K562 (cell line): ENCODE measurements around the gene SUGT1. TPM values are rescaled to one million over a fixed set of nuclear protein-coding genes. Genes with fewer than 3 reads are reported as not detected.
"Not testable (repeated sequence)": the region's sequence is repeated elsewhere in the genome, so short reads cannot be mapped to it uniquely, and the experiment has no call there.

ENCODE experiments used
- ATAC-seq: fragments of 200-7000 bp; cut with Tn5 transposase; 3 replicates; pipeline ENCODE4 v1.9.1; 2020; ENCODE audit warnings: moderate library complexity
- BruUV-seq: library from RNA; stranded (reverse); fragments of 400-500 nt; replicated peaks from 2 replicates; lab custom pipeline; 2021; lab: Mats Ljungman, UMichigan
- CTCF ChIA-PET: fragments of 300-600 bp; formaldehyde crosslinking; extraction: SDS; loops from one replicate; lab custom pipeline; 2021; ENCODE audit warnings: low intra/inter-chr PET ratio; lab: Yijun Ruan, JAX
- POLR2A ChIA-PET: fragments of 300-600, 350-650 bp; sonication (Branson Sonifier 250); formaldehyde crosslinking; extraction: SDS; loops from one replicate; lab custom pipeline; 2021; ENCODE audit warnings: antibody characterized with exemption, inconsistent platforms; lab: Yijun Ruan, JAX
- DNase-seq, 4 experiments: peaks; one replicate each; pipeline versions ENCODE4 v3.0.0 to v3.0.0-alpha.2; 2011 to 2018; ENCODE audit warnings: low spot score in 3 of 4, mixed read lengths in 3 of 4; ENCODE audit errors: extremely low read depth in 1 of 4
- FAIRE-seq: peaks from 2 replicates; lab custom pipeline; 2011; peaks lifted over from hg19 to GRCh38; lab: Jason Lieb, UNC
- H2AFZ ChIP-seq: 2 replicates; pipeline ENCODE4 v1.6.0; 2011; ENCODE audit warnings: low read depth, low read length, control low read depth, inconsistent platforms
- H3K27ac ChIP-seq: fragments of 200-600 bp; 3 replicates; pipeline ENCODE4 v1.8.0; 2011; ENCODE audit warnings: low read depth, mild to moderate bottlenecking, control low read depth, inconsistent platforms, low read length, moderate library complexity, mixed read lengths; ENCODE audit errors: extremely low read depth
- H3K27me3 ChIP-seq, 2 experiments: fragments of 300-600 bp in 1 of 2; 2 replicates in 1 of 2; 3 replicates in 1 of 2; pipeline versions ENCODE4 v1.6.0 to v1.8.0; 2011; ENCODE audit warnings: inconsistent platforms in 2 of 2, low read length in 2 of 2, mild to moderate bottlenecking in 1 of 2, mixed read lengths in 1 of 2, moderate library complexity in 1 of 2; ENCODE audit not compliant: control insufficient read depth in 2 of 2, insufficient read depth in 2 of 2
- H3K36me3 ChIP-seq: fragments of 300-600 bp; 3 replicates; pipeline ENCODE4 v1.8.0; 2011; ENCODE audit warnings: mild to moderate bottlenecking, low read length, inconsistent platforms; ENCODE audit not compliant: control insufficient read depth, insufficient read depth
- H3K4me1 ChIP-seq, 2 experiments: fragments of 200-600 bp in 1 of 2; replicated peaks in 1 of 2; 2 replicates in 1 of 2; 3 replicates in 1 of 2; pipeline versions ENCODE4 v1.5.1 to v1.8.0; 2011; ENCODE audit warnings: inconsistent platforms in 2 of 2, low read length in 2 of 2, mild to moderate bottlenecking in 1 of 2, mixed read lengths in 1 of 2, moderate library complexity in 1 of 2; ENCODE audit not compliant: control insufficient read depth in 2 of 2, insufficient read depth in 2 of 2
- H3K4me2 ChIP-seq: 2 replicates; pipeline ENCODE4 v1.6.1; 2011; ENCODE audit warnings: low read length, control low read depth, inconsistent platforms, mixed read lengths; ENCODE audit not compliant: insufficient read depth
- H3K4me3 ChIP-seq: fragments of 200-600 bp; sonication (generic), shearing (Covaris generic); 2 replicates; pipeline ENCODE4 v1.5.1; 2016; ENCODE audit warnings: control low read depth, inconsistent platforms
- H3K79me2 ChIP-seq: fragments of 200-600 bp; 3 replicates; pipeline ENCODE4 v1.8.0; 2011; ENCODE audit warnings: low read length, inconsistent platforms; ENCODE audit not compliant: control insufficient read depth, insufficient read depth
- H3K9ac ChIP-seq, 2 experiments: 2 replicates each; pipeline versions ENCODE4 v1.6.0 to v1.6.1; 2011; ENCODE audit warnings: low read depth in 2 of 2, low read length in 2 of 2, control low read depth in 1 of 2, inconsistent platforms in 1 of 2, mild to moderate bottlenecking in 1 of 2, mixed read lengths in 1 of 2; ENCODE audit not compliant: insufficient read depth in 1 of 2
- H3K9me1 ChIP-seq: one replicate; pipeline ENCODE4 v1.6.0; 2011; ENCODE audit warnings: inconsistent platforms, mild to moderate bottlenecking, low read length, moderate library complexity; ENCODE audit not compliant: control insufficient read depth, insufficient read depth
- H3K9me3 ChIP-seq: replicated peaks from 2 replicates; pipeline ENCODE4 v1.5.1; 2011; ENCODE audit warnings: low read depth, low read length, inconsistent platforms; ENCODE audit not compliant: control insufficient read depth, insufficient read depth
- H4K20me1 ChIP-seq: replicated peaks from 2 replicates; pipeline ENCODE4 v1.6.1; 2011; ENCODE audit warnings: low read length, inconsistent platforms, mixed read lengths; ENCODE audit not compliant: control insufficient read depth, insufficient read depth
- ARID1B ChIP-seq: fragments of 450-650 bp; IDR thresholded peaks from 2 replicates; pipeline ENCODE4 v1.6.1; 2016; ENCODE audit warnings: antibody characterized with exemption, mild to moderate bottlenecking, inconsistent platforms
- ETS2 ChIP-seq: IDR thresholded peaks from 2 replicates; pipeline ENCODE4 v1.6.1; 2016; ENCODE audit warnings: borderline replicate concordance, missing genetic modification characterization, mild to moderate bottlenecking, moderate library complexity, missing compliant biosample characterization; ENCODE audit not compliant: poor library complexity, severe bottlenecking
- FOXP1 ChIP-seq: sonication (generic); formaldehyde crosslinking; IDR thresholded peaks from 2 replicates; pipeline ENCODE4 v1.8.0; 2022; ENCODE audit warnings: mild to moderate bottlenecking, missing genetic modification reagents
- MEIS2 ChIP-seq: fragments of 450-650 bp; IDR thresholded peaks from 2 replicates; pipeline ENCODE4 v1.6.1; 2014; ENCODE audit warnings: mild to moderate bottlenecking; ENCODE audit not compliant: partially characterized antibody
- MYNN ChIP-seq, 2 experiments: sonication (generic); formaldehyde crosslinking in 1 of 2; IDR thresholded peaks; 2 replicates each; pipeline versions ENCODE4 v1.5.0 to v1.6.1; 2016 to 2020; ENCODE audit warnings: antibody characterized with exemption in 1 of 2, missing genetic modification reagents in 1 of 2
- TAL1 ChIP-seq: fragments of 450-650 bp; IDR thresholded peaks from 2 replicates; pipeline ENCODE4 v1.6.1; 2016; ENCODE audit warnings: mild to moderate bottlenecking
- TEAD4 ChIP-seq, 2 experiments: sonication (generic) in 1 of 2; formaldehyde crosslinking in 1 of 2; IDR thresholded peaks; 2 replicates each; pipeline versions ENCODE4 v1.6.1 to v1.8.0; 2012 to 2022; ENCODE audit warnings: borderline replicate concordance in 1 of 2, inconsistent platforms in 1 of 2, low read length in 1 of 2, mild to moderate bottlenecking in 1 of 2, missing genetic modification reagents in 1 of 2
- THRAP3 ChIP-seq: fragments of 450-650 bp; IDR thresholded peaks from 2 replicates; pipeline ENCODE4 v1.6.1; 2016; ENCODE audit warnings: mild to moderate bottlenecking, inconsistent platforms, borderline replicate concordance
- ZBTB8A ChIP-seq: fragments of 450-650 bp; IDR thresholded peaks from 2 replicates; pipeline ENCODE4 v1.6.1; 2018; ENCODE audit warnings: mild to moderate bottlenecking, moderate library complexity; ENCODE audit not compliant: partially characterized antibody
- ZNF830 ChIP-seq: fragments of 250-450 bp; sonication (Bioruptor Pico); IDR thresholded peaks from 2 replicates; pipeline ENCODE4 v1.5.0; 2021; ENCODE audit warnings: mild to moderate bottlenecking
- WGBS: fragments of 100-300 bp; shearing (Covaris generic); methylation state at CpG from one replicate; pipeline ENCODE4 v1.1.6; 2016; ENCODE audit warnings: low coverage, mixed read lengths; ENCODE audit not compliant: insufficient coverage; ENCODE audit errors: missing lambda C conversion rate; 5-methylcytosine and 5-hydroxymethylcytosine counted together
- in situ Hi-C: fragments of 300-500 bp; cut with MboI; formaldehyde crosslinking; loops from 4 replicates; pipeline ENCODE4 v1.15.0; 2018; ENCODE audit warnings: inconsistent platforms, mixed read lengths
- intact Hi-C: fragments of 100-400 bp; cut with micrococcal nuclease; formaldehyde crosslinking; loops from 2 replicates; pipeline ENCODE4 v1.14.2; 2022
- polyA plus RNA-seq, 8 experiments: library from polyadenylated mRNA; depleted of rRNA in 4 of 8; stranded (reverse) in 5 of 8; unstranded in 3 of 8; fragments of >200 nt; fragmentation: Nextera tagmentation in 2 of 8; fragmentation: Illumina TruSeq in 1 of 8; extraction: Ambion mirVana in 2 of 8; extraction: Trizol in 1 of 8; gene quantifications; 2 replicates each; pipeline versions ENCODE4 v1.2.1 to v1.2.3, GENCODE V29; 2011 to 2014; ENCODE audit warnings: inconsistent platforms in 1 of 8, missing spikeins in 1 of 8
- total RNA-seq, 7 experiments: library from RNA; depleted of rRNA in 6 of 7; stranded (reverse); fragments of >200 nt in 6 of 7; fragmentation: Illumina TruSeq in 2 of 7; extraction: Trizol in 2 of 7; gene quantifications; 2 replicates each; pipeline versions ENCODE4 v1.2.1 to v1.2.3, GENCODE V29; 2011 to 2021; ENCODE audit warnings: low replicate concordance in 1 of 7
- TF ChIP-seq, protein P1 (sequence below): sonication (generic); formaldehyde crosslinking; IDR thresholded peaks from 2 replicates; pipeline ENCODE4 v1.9.0; 2022; ENCODE audit warnings: mild to moderate bottlenecking, missing genetic modification reagents

SUGT1 gene
- total and polyA plus RNA-seq, 9 of the 15 experiments (the other 6 are each of a cell fraction or from before 2014, with no cell fraction given), result 38.1 to 67.1 (median 53.8) TPM

DNA sequence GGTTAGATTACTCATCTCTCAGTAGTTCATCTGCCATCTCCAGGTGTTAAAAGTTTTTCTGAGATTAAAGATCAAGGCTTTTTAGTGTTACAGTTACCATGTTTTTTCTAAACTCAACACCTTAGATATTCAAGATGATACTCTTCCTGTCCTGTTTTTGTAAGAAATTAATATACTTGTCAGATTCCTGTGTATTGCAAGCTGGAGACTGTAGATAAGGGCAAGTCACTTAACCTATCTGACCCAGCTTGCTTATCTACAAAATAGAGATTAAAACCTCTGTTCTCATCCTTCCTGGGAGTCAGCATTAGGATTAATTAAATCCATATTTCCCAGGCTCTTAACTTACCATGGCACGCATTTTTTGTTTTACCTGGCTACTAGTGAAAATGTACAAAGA is 25.2 kb downstream of the SUGT1 start:
- TF ChIP-seq ZNF830 (CRISPR knock-in tag) (no peak), ETS2 (tag) (no peak), ARID1B (0 out of 2 replicates have a peak, but pooled peaks have one; percentile 20), FOXP1 (CRISPR knock-in tag) (no peak), ZBTB8A (no peak), MEIS2 (peak; percentile 10), MYNN (IDR thresholded peaks at IDR 0.05) (no peak), MYNN (CRISPR knock-in tag; IDR thresholded peaks at IDR 0.05) (no peak), TAL1 (peak; percentile 9; the same call in 1 of the 2 replicates), THRAP3 (no peak), TEAD4 (IDR thresholded peaks at IDR 0.05; ENCODE audit: low read length) (peak; percentile 34; the same call in 1 of the 2 replicates), TEAD4 (CRISPR knock-in tag; IDR thresholded peaks at IDR 0.05; ENCODE audit: borderline replicate concordance) (no peak)
- TF ChIP-seq, protein P1, sequence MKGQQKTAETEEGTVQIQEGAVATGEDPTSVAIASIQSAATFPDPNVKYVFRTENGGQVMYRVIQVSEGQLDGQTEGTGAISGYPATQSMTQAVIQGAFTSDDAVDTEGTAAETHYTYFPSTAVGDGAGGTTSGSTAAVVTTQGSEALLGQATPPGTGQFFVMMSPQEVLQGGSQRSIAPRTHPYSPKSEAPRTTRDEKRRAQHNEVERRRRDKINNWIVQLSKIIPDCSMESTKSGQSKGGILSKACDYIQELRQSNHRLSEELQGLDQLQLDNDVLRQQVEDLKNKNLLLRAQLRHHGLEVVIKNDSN (CRISPR knock-in tag), result no peak
- Histone ChIP-seq H3K4me3 (no peak overlapping the region), H3K4me1 (no peaks in the 10 kb centered on the region; a peak in 1 of 5 replicates), H3K27ac (no peak overlapping the region), H3K4me2 (no peak overlapping the region), H3K36me3 (peaks cover 65% of the 10 kb centered on the region), H3K9me3 (no peaks in the 10 kb centered on the region), H3K27me3 (no peaks in the 10 kb centered on the region), H3K9ac (no peak overlapping the region), H2AFZ (no peak overlapping the region), H3K9me1 (no peaks in the 10 kb centered on the region), H3K79me2 (peaks cover 4% of the 10 kb centered on the region; the same call in 1 of the 3 replicates), H4K20me1 (no peaks in the 10 kb centered on the region)
- FAIRE-seq, result no peak
- WGBS, result 100% methylated on average over 1 of the region's 1 CpG
- ChIA-PET CTCF (no interaction called here), POLR2A (interaction anchor here (1.4 kb wide), 1 partner anchor 10 kb away, joined by 3 read pairs; no protein-coding TSS in a partner anchor)
- intact Hi-C loops, result no loop called here
- no TSS peak for BruUV-seq
- peak in 1 of 4 experiments; percentile 4 for DNase-seq
- in situ Hi-C loops, result no loop called here
- ATAC-seq, result no peak

DNA sequence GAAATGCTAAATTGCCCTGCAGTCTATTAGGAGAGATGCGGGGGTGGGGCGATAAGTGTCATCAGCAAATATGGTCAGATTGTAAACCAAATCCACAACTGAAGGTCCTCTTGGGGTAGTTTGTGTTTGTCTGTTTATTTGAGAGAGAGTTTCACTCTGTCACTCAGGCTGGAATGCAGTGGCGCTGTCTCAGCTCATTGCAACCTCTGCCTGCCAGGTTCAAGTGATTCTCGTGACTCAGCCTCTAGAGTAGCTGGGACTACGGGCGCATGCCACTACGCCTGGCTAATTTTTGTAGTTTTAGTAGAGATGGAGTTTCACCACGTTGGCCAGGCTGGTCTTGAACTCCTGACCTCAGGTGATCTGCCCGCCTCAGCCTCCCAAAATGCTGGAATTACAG is 33.2 kb downstream of the SUGT1 start:
- H2AFZ ChIP-seq, ATAC-seq, in situ Hi-C loops, H3K4me1 ChIP-seq, FAIRE-seq, intact Hi-C loops, H3K9me3 ChIP-seq, H3K9me1 ChIP-seq, H3K4me3 ChIP-seq, BruUV-seq, H4K20me1 ChIP-seq, H3K79me2 ChIP-seq, CTCF ChIA-PET, H3K27ac ChIP-seq, H3K9ac ChIP-seq, H3K4me2 ChIP-seq, DNase-seq, H3K27me3 ChIP-seq: not testable (repeated sequence)
- H3K36me3 ChIP-seq, result peaks cover 51% of the 10 kb centered on the region; the same call in 1 of the 3 replicates
- POLR2A ChIA-PET, result interaction anchor here (1.4 kb wide), 1 partner anchor 33 kb away, joined by 3 read pairs; the partner anchor contains the start of gene SUGT1
- 100% methylated on average over 5 of the region's 9 CpGs for WGBS
